ENCODE results near the gene EVA1B. TPM values are rescaled to one million over a fixed set of nuclear protein-coding genes. Genes with fewer than 3 reads are reported as not detected.

EVA1B gene
- total and polyA plus RNA-seq, 10 of the 15 experiments (the other 5 are each of a cell fraction or from before 2014, with no cell fraction given): 0.15 to 6.4 (median 3.0) TPM; not detected in 2

GRCh38 chr1:36284517-36284916 lies 38.9 kb downstream of the EVA1B start:
- BruUV-seq (replicated peaks): no TSS peak
- ChIA-PET POLR2A (interaction anchor here (1.7 to 2.1 kb wide), 2 partner anchors 60 to 135 kb away, joined by 8 read pairs; partner anchors contain the start of genes THRAP3 and TRAPPC3), SMC1A (ENCODE audit: uncharacterized antibody, unreplicated experiment) (interaction anchor here (1.6 to 6.1 kb wide), 8 partner anchors 26 to 189 kb away, joined by 4 to 69 read pairs (median 7); partner anchors contain the start of gene TRAPPC3), CTCF (interaction anchor here (1.4 to 3.8 kb wide), 7 partner anchors 11 to 133 kb away, joined by 4 to 89 read pairs (median 13); partner anchors contain the start of gene TRAPPC3), RAD21 (ENCODE audit: unreplicated experiment) (interaction anchor here (1.0 to 1.7 kb wide), 4 partner anchors 124 to 166 kb away, joined by 3 to 62 read pairs (median 9); partner anchors contain the start of genes OSCP1 and TRAPPC3)
- Histone ChIP-seq H3K9ac (ENCODE audit: control insufficient read depth, insufficient read depth, low read length) (no peak overlapping the region), H3K4me3 (no peak overlapping the region), H3K36me3 (ENCODE audit: control insufficient read depth in 2 of 2, insufficient read depth in 2 of 2, low read length in 1 of 2) (peaks cover 21 to 37% of the 10 kb centered on the region in 2 experiments), H3K27me3 (replicated peaks in 1 of 2; ENCODE audit: control insufficient read depth in 2 of 2, insufficient read depth in 2 of 2, low read length in 1 of 2) (no peaks in the 10 kb centered on the region), H3K9me3 (replicated peaks; ENCODE audit: control insufficient read depth, insufficient read depth, low read length) (no peaks in the 10 kb centered on the region), H2AFZ (ENCODE audit: control insufficient read depth, low read depth, low read length) (no peak overlapping the region), H3K79me2 (ENCODE audit: control insufficient read depth, insufficient read depth, low read length) (peaks cover 12% of the 10 kb centered on the region), H4K20me1 (ENCODE audit: control insufficient read depth, insufficient read depth) (0 out of 2 replicates have a peak, but pooled peaks cover under 1% of the 10 kb centered on the region), H3K27ac (ENCODE audit: control insufficient read depth, insufficient read depth) (no peak overlapping the region), H3K4me1 (ENCODE audit: control insufficient read depth, insufficient read depth, low read length) (no peaks in the 10 kb centered on the region; the same call in 1 of the 2 replicates), H3K4me2 (ENCODE audit: control insufficient read depth, insufficient read depth) (no peak overlapping the region)
- ATAC-seq (no peak), DNase-seq (ENCODE audit: low read depth, low spot score) (no peak), FAIRE-seq (no peak)
- intact Hi-C loops (cut with micrococcal nuclease; ENCODE audit: unreplicated experiment) (no loop called here), in situ Hi-C loops (cut with MboI) (loop anchor here (10.0 kb wide), 1 partner anchor 180 kb away; no protein-coding TSS in a partner anchor)
- WGBS (ENCODE audit: insufficient coverage, insufficient replicate concordance, low lambda C conversion rate, missing lambda C conversion rate): 100% methylated on average over 1 of the region's 1 CpG
- no peak for TF ChIP-seq CEBPZ (IDR thresholded peaks at IDR 0.05; ENCODE audit: low read depth, low read length)
- TF ChIP-seq STAT3 (IDR thresholded peaks at IDR 0.05; ENCODE audit: low read depth, low read length): no peak
- TF ChIP-seq E4F1 (IDR thresholded peaks at IDR 0.05; ENCODE audit: borderline replicate concordance, partially characterized antibody): no peak
- TF ChIP-seq SMC3 (IDR thresholded peaks at IDR 0.05; ENCODE audit: borderline replicate concordance, low read length): no peak
- no peak for TF ChIP-seq RBBP5 (conservative IDR thresholded peaks at IDR 0.05)
- no peak for TF ChIP-seq RELB (IDR thresholded peaks at IDR 0.05; ENCODE audit: low read depth)
- no peak for TF ChIP-seq BACH1 (IDR thresholded peaks at IDR 0.05; ENCODE audit: borderline replicate concordance)
- TF ChIP-seq SPI1 (IDR thresholded peaks at IDR 0.05; ENCODE audit: borderline replicate concordance, insufficient read depth, low read depth, low read length): no peak
- TF ChIP-seq POLR2AphosphoS2 (IDR thresholded peaks at IDR 0.05; ENCODE audit: low read depth, low read length): no peak
- TF ChIP-seq IKZF1 (conservative IDR thresholded peaks at IDR 0.05): no peak
- no peak for TF ChIP-seq TCF12 (IDR thresholded peaks at IDR 0.05; ENCODE audit: low read depth, low read length)
- TF ChIP-seq ZBTB4 (CRISPR knock-in tag; IDR thresholded peaks at IDR 0.05): no peak

All from GM12878 (cell line).